Thoracic aorta (tissue), 2 donors: ENCODE results near the gene APPL2. TPM values are rescaled to one million over a fixed set of nuclear protein-coding genes. Genes with fewer than 3 reads are reported as not detected.

Experiments
- ATAC-seq: fragments of 150-250 bp; one replicate; pipeline ENCODE4 v1.8.0; 2017; ENCODE audit warnings: low read depth; ENCODE audit not compliant: insufficient number of reproducible peaks, low FRiP score
- DNase-seq: peaks from one replicate; pipeline ENCODE4 v3.0.0-alpha.2; 2020; ENCODE audit warnings: low spot score
- H3K27ac ChIP-seq, 2 donors: fragments of 200-600 bp; sonication (generic); 1 replicate in 1 of 2; 2 replicates in 1 of 2; pipeline ENCODE4 v1.5.1; 2016; ENCODE audit warnings: mild to moderate bottlenecking in 2 of 2, moderate library complexity in 2 of 2
- H3K27me3 ChIP-seq: fragments of 200-600 bp; sonication (generic); replicated peaks from 2 replicates; pipeline ENCODE4 v1.6.0; 2016; ENCODE audit warnings: mild to moderate bottlenecking; ENCODE audit not compliant: insufficient read depth
- H3K36me3 ChIP-seq: fragments of 200-600 bp; sonication (generic); one replicate; pipeline ENCODE4 v1.5.1; 2016
- H3K4me1 ChIP-seq, 2 donors: fragments of 200-600 bp; sonication (generic); 1 replicate in 1 of 2; 2 replicates in 1 of 2; pipeline versions ENCODE4 v1.5.1 to v1.6.0; 2016; ENCODE audit warnings: low read depth in 2 of 2, mild to moderate bottlenecking in 1 of 2; ENCODE audit not compliant: control insufficient read depth in 1 of 2
- H3K4me3 ChIP-seq: fragments of 200-600 bp; sonication (generic); 2 replicates; pipeline ENCODE4 v1.5.1; 2016; ENCODE audit warnings: mild to moderate bottlenecking
- H3K9me3 ChIP-seq: fragments of 200-600 bp; sonication (generic); 2 replicates; pipeline ENCODE4 v1.5.1; 2016
- CTCF ChIP-seq: fragments of 200-600 bp; sonication (generic); IDR thresholded peaks from one replicate; pipeline ENCODE4 v1.5.1; 2019; ENCODE audit warnings: antibody characterized with exemption
- total RNA-seq, 2 donors: library from RNA; depleted of rRNA; stranded (reverse); fragments of >200 nt; gene quantifications; one replicate each; pipeline versions ENCODE4 v1.1.0 to v1.2.3, GENCODE V29; 2016

APPL2 gene
- total RNA-seq = 10 to 100 TPM; 38.2 to 60.9 TPM

- no peaks in the 10 kb centered on the region for H3K36me3 ChIP-seq
- no peaks in the 10 kb centered on the region for H3K27me3 ChIP-seq
- peak within 1 kb of the TSS; percentile 97 for H3K4me3 ChIP-seq
- H3K4me1 ChIP-seq = peaks cover 25 to 40% of the 10 kb centered on the region in 2 donors
- ATAC-seq (peak; percentile 83), DNase-seq (peak; percentile 53)
- peak within 1 kb of the TSS; percentile 85 to 93 for H3K27ac ChIP-seq
- H3K9me3 ChIP-seq = no peaks in the 10 kb centered on the region
- TF ChIP-seq CTCF = peak; percentile 51
Observed at GRCh38 chr12:105235732-105236476, at the start of gene APPL2. Gene APPL2, minus strand, starts transcription at chr12:105236174. Its CDS starts 162 bp downstream, at chr12:105236012.

- Histone ChIP-seq H3K27ac (no peak overlapping the region), H3K4me3 (no peak overlapping the region), H3K4me1 (no peaks in the 10 kb centered on the region), H3K9me3 (no peaks in the 10 kb centered on the region), H3K36me3 (no peaks in the 10 kb centered on the region), H3K27me3 (no peaks in the 10 kb centered on the region)
- TF ChIP-seq CTCF = no peak
- ATAC-seq = no peak
- DNase-seq = no peak
Observed at GRCh38 chr12:105285378-105285777, 49.4 kb upstream of the APPL2 start.

GRCh38 chr12:105281694-105282049 lies 45.7 kb upstream of the APPL2 start:
- no peaks in the 10 kb centered on the region for H3K9me3 ChIP-seq
- H3K27me3 ChIP-seq = no peaks in the 10 kb centered on the region
- peaks cover 0 to 15% of the 10 kb centered on the region in 2 donors for H3K4me1 ChIP-seq
- H3K4me3 ChIP-seq = no peak overlapping the region
- DNase-seq (no peak), ATAC-seq (no peak)
- no peaks in the 10 kb centered on the region for H3K36me3 ChIP-seq
- H3K27ac ChIP-seq = no peak overlapping the region
- no peak for TF ChIP-seq CTCF

GRCh38 chr12:105280966-105281693 lies 45.2 kb upstream of the APPL2 start:
- ATAC-seq (no peak), DNase-seq (no peak)

More at GRCh38 chr12:105280966-105281693, 45.2 kb upstream of the APPL2 start:
- H3K27ac ChIP-seq = no peak overlapping the region
- no peak for TF ChIP-seq CTCF
- peaks cover 0 to 15% of the 10 kb centered on the region in 2 donors for H3K4me1 ChIP-seq
- no peaks in the 10 kb centered on the region for H3K36me3 ChIP-seq
- H3K27me3 ChIP-seq = no peaks in the 10 kb centered on the region
- H3K9me3 ChIP-seq = no peaks in the 10 kb centered on the region
- no peak overlapping the region for H3K4me3 ChIP-seq
